Activated CD8-positive, alpha-beta T cell treated with anti-CD3 and anti-CD28 coated beads for 36 hours (primary cell): ENCODE data around the gene SLC35F3. TPM values are rescaled to one million over a fixed set of nuclear protein-coding genes. Genes with fewer than 3 reads are reported as not detected.

ENCODE experiments used
- ATAC-seq: fragments of 200-7000 bp; cut with Tn5 transposase; one replicate; pipeline ENCODE4 v1.10.0; 2021; ENCODE audit warnings: mild to moderate bottlenecking, moderate library complexity
- CTCF ChIA-PET: fragments of 350-600 bp; sonication (Branson Sonifier 250); formaldehyde crosslinking; loops from one replicate; lab custom pipeline; 2021; ENCODE audit warnings: antibody characterized with exemption; lab: Charles Lee
- POLR2A ChIA-PET: fragments of 350-600 bp; sonication (Branson Sonifier 250); formaldehyde crosslinking; loops from one replicate; lab custom pipeline; 2021; ENCODE audit warnings: antibody characterized with exemption; lab: Charles Lee
- DNase-seq: peaks from one replicate; pipeline ENCODE4 v3.0.0-alpha.2; 2020
- H3K27ac Mint-ChIP-seq: one replicate; pipeline ENCODE4 v1.8.0; 2021; ENCODE audit warnings: mild to moderate bottlenecking, mixed read lengths
- H3K27me3 Mint-ChIP-seq: one replicate; pipeline ENCODE4 v1.8.0; 2021; ENCODE audit warnings: mixed read lengths
- H3K36me3 Mint-ChIP-seq: one replicate; pipeline ENCODE4 v1.8.0; 2021; ENCODE audit warnings: low read depth, mixed read lengths
- H3K4me1 Mint-ChIP-seq: one replicate; pipeline ENCODE4 v1.8.0; 2021; ENCODE audit warnings: low read depth, mixed read lengths
- H3K4me3 Mint-ChIP-seq: one replicate; pipeline ENCODE4 v1.8.0; 2021; ENCODE audit warnings: mild to moderate bottlenecking, moderate library complexity, mixed read lengths
- H3K9me3 Mint-ChIP-seq: one replicate; pipeline ENCODE4 v1.8.0; 2021; ENCODE audit warnings: mixed read lengths
- intact Hi-C: fragments of 100-400 bp; cut with micrococcal nuclease; formaldehyde crosslinking; loops from one replicate; pipeline ENCODE4 v1.10.0; 2022
- total RNA-seq, 2 experiments: library from RNA; stranded (reverse); gene quantifications; one replicate each; pipeline ENCODE4 v1.2.3, GENCODE V29; 2021
- TF ChIP-seq, protein P1 (sequence below): fragments of 200-600 bp; IDR thresholded peaks from one replicate; pipeline ENCODE4 v1.8.0; 2022; ENCODE audit warnings: antibody characterized with exemption, mild to moderate bottlenecking

The SLC35F3 gene
- total RNA-seq = 1 to 10 TPM; 3.1 to 3.5 TPM

DNA sequence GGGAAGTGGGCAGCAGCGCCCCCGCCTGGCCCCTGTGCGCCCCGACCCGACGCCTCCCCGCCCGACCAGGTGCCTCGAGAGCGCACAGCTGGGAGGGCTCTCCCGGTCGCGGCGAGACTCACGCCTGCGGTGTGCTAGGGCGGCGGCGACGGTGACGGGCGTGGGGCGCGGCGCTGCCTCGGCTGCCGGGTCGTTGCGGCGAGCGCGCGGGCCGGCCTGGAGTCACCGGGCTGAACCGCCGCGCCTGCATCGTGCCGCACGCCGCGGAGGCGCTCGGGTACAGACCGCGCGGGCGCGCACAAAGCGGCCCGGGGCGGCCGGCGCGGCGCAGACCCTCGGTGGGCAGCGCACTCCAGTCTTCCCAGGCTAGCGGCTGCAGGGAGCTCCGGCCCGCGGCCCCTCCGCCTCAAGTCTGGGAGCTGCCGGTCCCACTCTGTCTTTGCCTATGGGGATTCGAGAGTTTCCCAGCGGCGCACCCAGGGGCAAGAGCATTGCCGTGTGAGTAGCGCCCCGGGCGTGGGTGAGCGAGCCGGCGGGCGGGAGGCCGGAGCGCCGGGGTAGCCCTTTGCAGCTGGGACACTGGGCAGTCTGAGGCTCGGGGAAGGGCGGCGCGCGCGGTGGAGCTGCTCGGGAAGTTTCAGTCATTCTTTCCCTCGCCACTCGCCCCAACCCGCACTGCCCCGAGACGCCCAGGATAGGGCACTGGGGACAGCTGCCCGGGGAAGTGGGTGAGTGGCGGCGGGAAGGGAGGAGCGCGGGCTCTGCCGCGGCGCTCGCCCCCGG, at the start of gene SLC35F3:
Gene SLC35F3, plus strand, starts transcription at position 44 of the 783 bp plus-strand sequence.
- peaks cover 46% of the 10 kb centered on the region for H3K27me3 Mint-ChIP-seq
- CTCF ChIA-PET = interaction anchor here (1.0 kb wide), 1 partner anchor 10 kb away, joined by 3 read pairs; no protein-coding TSS in a partner anchor
- DNase-seq (peak; percentile 11), ATAC-seq (peak; percentile 71)
- intact Hi-C loops = no loop called here
- H3K27ac Mint-ChIP-seq = no peak within 1 kb of the TSS
- no peak within 1 kb of the TSS for H3K4me3 Mint-ChIP-seq
- peaks cover 4% of the 10 kb centered on the region for H3K4me1 Mint-ChIP-seq
- TF ChIP-seq, protein P1, sequence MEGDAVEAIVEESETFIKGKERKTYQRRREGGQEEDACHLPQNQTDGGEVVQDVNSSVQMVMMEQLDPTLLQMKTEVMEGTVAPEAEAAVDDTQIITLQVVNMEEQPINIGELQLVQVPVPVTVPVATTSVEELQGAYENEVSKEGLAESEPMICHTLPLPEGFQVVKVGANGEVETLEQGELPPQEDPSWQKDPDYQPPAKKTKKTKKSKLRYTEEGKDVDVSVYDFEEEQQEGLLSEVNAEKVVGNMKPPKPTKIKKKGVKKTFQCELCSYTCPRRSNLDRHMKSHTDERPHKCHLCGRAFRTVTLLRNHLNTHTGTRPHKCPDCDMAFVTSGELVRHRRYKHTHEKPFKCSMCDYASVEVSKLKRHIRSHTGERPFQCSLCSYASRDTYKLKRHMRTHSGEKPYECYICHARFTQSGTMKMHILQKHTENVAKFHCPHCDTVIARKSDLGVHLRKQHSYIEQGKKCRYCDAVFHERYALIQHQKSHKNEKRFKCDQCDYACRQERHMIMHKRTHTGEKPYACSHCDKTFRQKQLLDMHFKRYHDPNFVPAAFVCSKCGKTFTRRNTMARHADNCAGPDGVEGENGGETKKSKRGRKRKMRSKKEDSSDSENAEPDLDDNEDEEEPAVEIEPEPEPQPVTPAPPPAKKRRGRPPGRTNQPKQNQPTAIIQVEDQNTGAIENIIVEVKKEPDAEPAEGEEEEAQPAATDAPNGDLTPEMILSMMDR = peak; percentile 13
- POLR2A ChIA-PET = no interaction called here
- no peaks in the 10 kb centered on the region for H3K36me3 Mint-ChIP-seq
- no peaks in the 10 kb centered on the region for H3K9me3 Mint-ChIP-seq

DNA sequence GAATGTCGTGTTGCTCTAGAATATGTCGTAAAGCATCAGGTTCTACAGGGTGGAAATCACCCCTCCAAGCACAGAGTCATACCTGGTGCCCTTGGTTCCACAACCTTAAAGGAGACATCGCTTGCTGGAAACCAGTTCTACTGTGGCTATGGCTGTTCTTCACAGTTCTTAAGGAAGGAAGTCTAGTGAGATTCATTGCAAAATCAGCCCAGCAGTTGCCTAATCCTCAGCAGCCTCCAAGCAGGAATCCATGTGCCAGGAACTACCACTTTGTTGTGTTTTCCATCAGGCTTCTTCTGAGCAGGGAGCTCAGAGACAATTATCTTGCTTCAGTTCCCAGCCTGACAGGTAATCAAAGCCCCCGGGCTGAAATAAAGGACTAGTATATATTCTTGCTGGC, 45.0 kb upstream of the SLC35F3 start:
- DNase-seq (no peak), ATAC-seq (no peak)
- TF ChIP-seq, protein P1 = no peak
- no peak overlapping the region for H3K4me3 Mint-ChIP-seq
- no peaks in the 10 kb centered on the region for H3K36me3 Mint-ChIP-seq
- H3K9me3 Mint-ChIP-seq = no peaks in the 10 kb centered on the region
- ChIA-PET POLR2A (no interaction called here), CTCF (no interaction called here)
- H3K4me1 Mint-ChIP-seq = no peaks in the 10 kb centered on the region
- intact Hi-C loops = no loop called here
- no peaks in the 10 kb centered on the region for H3K27me3 Mint-ChIP-seq
- H3K27ac Mint-ChIP-seq = no peak overlapping the region

DNA sequence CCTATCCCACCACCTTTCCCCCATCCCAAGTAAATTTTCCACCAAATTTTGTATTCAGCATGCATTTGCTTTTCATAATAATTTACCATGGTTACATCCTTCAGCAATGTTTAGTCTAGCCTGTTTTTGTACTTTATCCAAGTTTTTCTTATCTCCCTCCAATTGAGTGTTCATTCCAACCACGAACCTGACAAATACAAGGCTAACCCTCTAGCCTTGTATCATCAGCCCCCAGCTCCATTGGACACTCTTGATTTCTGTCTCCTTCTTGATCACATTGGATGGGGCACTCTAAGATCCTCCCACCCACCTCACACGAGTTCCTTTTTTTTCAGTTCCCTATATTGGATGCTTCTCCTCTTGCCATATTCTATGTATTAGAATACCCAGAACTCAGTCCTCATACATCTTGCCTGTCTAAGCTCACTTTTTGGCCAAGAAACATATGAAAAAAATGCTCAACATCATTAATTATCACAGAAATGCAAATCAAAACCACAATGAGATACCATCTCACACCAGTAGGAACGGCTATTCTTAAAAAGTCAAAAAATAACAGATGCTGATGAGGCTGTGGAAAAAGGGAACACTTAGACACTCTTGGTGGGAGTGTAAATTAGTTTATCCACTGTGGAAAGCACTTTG, 40.5 kb upstream of the SLC35F3 start:
- no peak overlapping the region for H3K27ac Mint-ChIP-seq
- POLR2A ChIA-PET = no interaction called here
- H3K4me1 Mint-ChIP-seq = no peaks in the 10 kb centered on the region
- H3K27me3 Mint-ChIP-seq = peaks cover 2% of the 10 kb centered on the region
- intact Hi-C loops = no loop called here
- TF ChIP-seq, protein P1 = no peak
- ATAC-seq (no peak), DNase-seq (no peak)
- H3K9me3 Mint-ChIP-seq = peaks cover 14% of the 10 kb centered on the region
- CTCF ChIA-PET = no interaction called here
- H3K4me3 Mint-ChIP-seq = no peak overlapping the region
- no peaks in the 10 kb centered on the region for H3K36me3 Mint-ChIP-seq

DNA sequence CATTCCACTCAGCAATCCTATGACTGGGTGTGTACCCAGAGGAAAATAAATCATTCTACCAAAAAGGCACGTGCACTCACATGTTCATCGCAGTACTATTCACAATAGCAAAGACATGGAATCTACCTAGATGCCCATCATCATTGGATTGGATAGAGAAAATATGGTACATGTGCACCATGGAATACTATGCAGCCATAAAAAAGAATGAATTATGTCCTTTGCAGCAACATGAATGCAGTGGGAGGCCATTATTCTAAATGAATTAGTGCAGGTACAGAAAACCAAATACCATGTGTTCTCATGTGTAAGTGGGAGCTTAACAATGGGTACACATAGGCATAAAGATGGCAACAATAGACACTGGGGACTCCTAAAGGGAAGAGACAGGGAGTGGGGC, 39.9 kb upstream of the SLC35F3 start:
- Mint-ChIP-seq H3K4me3 (no peak overlapping the region), H3K27me3 (peaks cover 2% of the 10 kb centered on the region), H3K27ac (no peak overlapping the region), H3K4me1 (no peaks in the 10 kb centered on the region), H3K9me3 (peaks cover 14% of the 10 kb centered on the region), H3K36me3 (no peaks in the 10 kb centered on the region)
- intact Hi-C loops = no loop called here
- TF ChIP-seq, protein P1 = no peak
- POLR2A ChIA-PET = no interaction called here
- no peak for DNase-seq
- ATAC-seq = no peak
- CTCF ChIA-PET = no interaction called here

DNA sequence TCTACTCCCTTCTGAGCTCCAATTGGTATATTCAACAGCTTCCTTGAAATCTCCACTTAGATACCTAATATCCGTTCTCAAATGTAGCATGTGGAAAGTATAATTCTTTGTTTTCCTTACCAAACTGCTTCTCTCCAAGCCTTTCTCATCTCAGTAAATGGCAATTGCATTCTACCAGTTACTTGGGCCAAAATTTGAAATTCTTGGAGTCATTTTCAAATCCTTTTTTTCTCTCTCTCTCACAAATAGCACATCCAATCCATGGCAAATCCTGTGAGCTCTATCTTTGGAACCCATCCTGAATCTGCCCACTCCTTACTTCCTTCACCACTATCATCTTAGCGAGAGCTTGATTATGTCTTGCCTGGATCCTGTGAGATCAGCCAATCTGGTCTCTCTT, 39.3 kb upstream of the SLC35F3 start:
- POLR2A ChIA-PET = no interaction called here
- intact Hi-C loops = no loop called here
- Mint-ChIP-seq H3K27ac (no peak overlapping the region), H3K4me3 (no peak overlapping the region), H3K36me3 (no peaks in the 10 kb centered on the region), H3K27me3 (peaks cover 4% of the 10 kb centered on the region), H3K4me1 (no peaks in the 10 kb centered on the region), H3K9me3 (peaks cover 14% of the 10 kb centered on the region)
- no peak for DNase-seq
- TF ChIP-seq, protein P1 = no peak
- ATAC-seq = no peak
- CTCF ChIA-PET = no interaction called here
